Measurements from ENCODE around the gene PAQR7. TPM values are rescaled to one million over a fixed set of nuclear protein-coding genes. Genes with fewer than 3 reads are reported as not detected.

PAQR7 gene
- total and polyA plus RNA-seq, 2 experiments from 2014 or later = 4.0 to 5.2 TPM

DNA sequence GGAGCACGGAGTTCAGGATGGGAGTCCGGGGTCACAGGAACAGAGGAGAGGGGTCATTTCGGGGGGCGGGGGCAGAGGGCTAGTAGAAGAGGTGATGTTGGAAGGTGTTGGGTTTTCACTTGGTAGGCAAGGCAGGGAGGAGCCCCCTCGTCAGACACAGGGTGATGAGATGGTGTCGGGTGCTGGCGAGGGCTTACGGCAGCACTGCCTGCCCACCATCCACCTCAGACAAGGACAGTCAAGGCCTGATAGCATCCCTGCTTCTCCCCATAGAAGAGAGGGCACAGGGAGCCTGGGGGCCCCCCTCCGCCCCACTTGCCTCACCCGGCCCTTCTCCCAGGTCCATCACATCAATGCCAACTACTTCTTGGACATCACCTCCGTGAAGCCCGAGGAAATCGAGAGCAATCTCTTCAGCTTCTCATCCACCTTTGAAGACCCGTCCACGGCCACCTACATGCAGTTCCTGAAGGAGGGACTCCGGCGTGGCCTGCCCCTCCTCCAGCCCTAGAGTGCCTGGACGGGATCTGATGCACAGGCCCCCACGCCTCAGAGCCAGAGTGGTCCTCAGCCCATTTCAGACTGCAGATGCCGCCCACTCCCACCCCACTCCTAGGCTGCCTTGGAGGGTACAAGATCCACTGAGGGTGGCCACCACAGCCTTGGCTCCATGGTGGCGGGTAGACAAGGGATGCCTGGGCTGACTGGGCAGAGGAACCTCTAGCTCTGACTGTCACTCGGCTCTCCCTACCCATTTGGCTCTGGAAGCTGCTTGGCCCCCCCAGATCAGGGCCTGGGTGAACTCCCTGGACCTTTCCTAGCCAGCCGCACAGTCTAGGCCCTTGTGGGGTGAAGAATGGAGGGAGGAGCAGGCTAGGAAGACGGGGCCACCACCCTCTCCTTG lies 60.0 kb downstream of the PAQR7 start (continued):
- no peak for TF ChIP-seq ZNF462 (CRISPR knock-in tag; IDR thresholded peaks at IDR 0.05)

DNA sequence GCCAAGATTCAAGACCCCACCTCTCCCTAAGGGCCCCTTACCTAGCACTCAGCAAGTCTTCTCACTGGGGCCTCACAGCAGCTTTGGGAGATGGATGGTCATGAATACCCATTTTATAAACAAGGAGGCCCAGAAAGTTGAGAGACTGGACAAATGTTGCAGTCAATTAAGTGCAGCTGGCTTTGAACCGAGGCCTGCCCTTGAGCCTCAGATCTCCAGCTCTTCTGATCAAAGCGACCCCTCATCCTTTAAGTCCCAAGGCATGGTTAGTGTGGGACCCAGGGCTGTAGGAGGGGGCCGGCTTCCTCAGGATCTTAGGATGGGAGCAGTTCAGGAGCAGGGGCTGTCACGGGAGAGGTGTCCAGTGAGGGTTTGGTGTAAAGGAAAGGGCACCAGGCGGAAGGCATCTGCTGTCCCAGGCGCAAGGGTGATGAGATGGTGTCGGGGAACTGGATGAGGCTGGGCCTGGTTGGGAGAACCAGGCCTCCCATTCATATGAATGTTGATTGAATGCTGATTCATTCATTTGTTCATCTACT lies 60.9 kb downstream of the PAQR7 start:
- Mint-ChIP-seq H3K27me3 (ENCODE audit: insufficient read depth, low read depth, poor library complexity) (peaks cover 24% of the 10 kb centered on the region), H3K27ac (no peak overlapping the region), H3K9me3 (no peaks in the 10 kb centered on the region), H3K4me3 (no peak overlapping the region), H3K36me3 (ENCODE audit: low read depth) (peaks cover 11% of the 10 kb centered on the region; the same call in 2 of the 3 replicates), H3K4me1 (peaks cover 19% of the 10 kb centered on the region)
- Histone ChIP-seq H3K36me3 (ENCODE audit: insufficient read depth) (no peaks in the 10 kb centered on the region), H3K4me2 (no peak overlapping the region), H3K9me2 (ENCODE audit: insufficient read depth) (no peaks in the 10 kb centered on the region), H3K27ac (ENCODE audit: low read depth) (no peak overlapping the region), H4K20me1 (replicated peaks; ENCODE audit: insufficient read depth) (no peaks in the 10 kb centered on the region), H2AFZ (no peak overlapping the region), H3K4me3 (no peak overlapping the region), H3K79me2 (replicated peaks; ENCODE audit: insufficient read depth) (no peaks in the 10 kb centered on the region), H3K4me1 (ENCODE audit: insufficient read depth) (peaks cover 17% of the 10 kb centered on the region), H3K27me3 (ENCODE audit: insufficient read depth) (no peaks in the 10 kb centered on the region), H3F3A (replicated peaks; ENCODE audit: low read depth) (peaks cover 2% of the 10 kb centered on the region; the same call in 1 of the 2 replicates)
- no peak for ATAC-seq
- TF ChIP-seq CREB1 (CRISPR knock-in tag; IDR thresholded peaks at IDR 0.05; ENCODE audit: low read depth) (no peak), EZH2phosphoT487 (IDR thresholded peaks at IDR 0.05; ENCODE audit: unreplicated experiment) (no peak), STAT1 (IDR thresholded peaks at IDR 0.05; ENCODE audit: unreplicated experiment) (no peak), JUNB (IDR thresholded peaks at IDR 0.05; ENCODE audit: unreplicated experiment) (no peak), ETS1 (IDR thresholded peaks at IDR 0.05) (no peak), POLR2AphosphoS5 (IDR thresholded peaks at IDR 0.05; ENCODE audit: low read depth) (no peak)
- TF ChIP-seq, protein P1, sequence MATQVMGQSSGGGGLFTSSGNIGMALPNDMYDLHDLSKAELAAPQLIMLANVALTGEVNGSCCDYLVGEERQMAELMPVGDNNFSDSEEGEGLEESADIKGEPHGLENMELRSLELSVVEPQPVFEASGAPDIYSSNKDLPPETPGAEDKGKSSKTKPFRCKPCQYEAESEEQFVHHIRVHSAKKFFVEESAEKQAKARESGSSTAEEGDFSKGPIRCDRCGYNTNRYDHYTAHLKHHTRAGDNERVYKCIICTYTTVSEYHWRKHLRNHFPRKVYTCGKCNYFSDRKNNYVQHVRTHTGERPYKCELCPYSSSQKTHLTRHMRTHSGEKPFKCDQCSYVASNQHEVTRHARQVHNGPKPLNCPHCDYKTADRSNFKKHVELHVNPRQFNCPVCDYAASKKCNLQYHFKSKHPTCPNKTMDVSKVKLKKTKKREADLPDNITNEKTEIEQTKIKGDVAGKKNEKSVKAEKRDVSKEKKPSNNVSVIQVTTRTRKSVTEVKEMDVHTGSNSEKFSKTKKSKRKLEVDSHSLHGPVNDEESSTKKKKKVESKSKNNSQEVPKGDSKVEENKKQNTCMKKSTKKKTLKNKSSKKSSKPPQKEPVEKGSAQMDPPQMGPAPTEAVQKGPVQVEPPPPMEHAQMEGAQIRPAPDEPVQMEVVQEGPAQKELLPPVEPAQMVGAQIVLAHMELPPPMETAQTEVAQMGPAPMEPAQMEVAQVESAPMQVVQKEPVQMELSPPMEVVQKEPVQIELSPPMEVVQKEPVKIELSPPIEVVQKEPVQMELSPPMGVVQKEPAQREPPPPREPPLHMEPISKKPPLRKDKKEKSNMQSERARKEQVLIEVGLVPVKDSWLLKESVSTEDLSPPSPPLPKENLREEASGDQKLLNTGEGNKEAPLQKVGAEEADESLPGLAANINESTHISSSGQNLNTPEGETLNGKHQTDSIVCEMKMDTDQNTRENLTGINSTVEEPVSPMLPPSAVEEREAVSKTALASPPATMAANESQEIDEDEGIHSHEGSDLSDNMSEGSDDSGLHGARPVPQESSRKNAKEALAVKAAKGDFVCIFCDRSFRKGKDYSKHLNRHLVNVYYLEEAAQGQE (IDR thresholded peaks at IDR 0.05; ENCODE audit: unreplicated experiment) = no peak
- no peak for DNase-seq (ENCODE audit: low spot score)

All from GM23338 (cell line).